Activated CD4-positive, alpha-beta T cell treated with anti-CD3 and anti-CD28 coated beads, Interleukin-2, amount 50 U/mL, for 4 hours (primary cell): Measurements from ENCODE around the gene MRPL43.
"Not testable (repeated sequence)": the region's sequence is repeated elsewhere in the genome, so short reads cannot be mapped to it uniquely, and the experiment has no call there.

Experiments
- DNase-seq, 2 experiments: peaks; one replicate each; pipeline ENCODE4 v3.0.0-alpha.2; 2020

MRPL43 gene

GRCh38 chr10:100980711-100981110 lies 6.6 kb downstream of the MRPL43 start:
- no peak for DNase-seq

GRCh38 chr10:100980311-100980710 lies 7.0 kb downstream of the MRPL43 start:
- no peak for DNase-seq

- DNase-seq: no peak
Measured at GRCh38 chr10:100979791-100980272, 7.5 kb downstream of the MRPL43 start.

- no peak for DNase-seq
Measured at GRCh38 chr10:100978901-100979195, 8.4 kb downstream of the MRPL43 start.

GRCh38 chr10:100978121-100978900 lies 9.0 kb downstream of the MRPL43 start:
- no peak for DNase-seq

- no peak for DNase-seq
Measured at GRCh38 chr10:100977436-100977835, 9.9 kb downstream of the MRPL43 start.

GRCh38 chr10:100976906-100977305 lies 10.4 kb downstream of the MRPL43 start:
- DNase-seq: no peak

- DNase-seq: not testable (repeated sequence)
Measured at GRCh38 chr10:100975397-100975796, 11.9 kb downstream of the MRPL43 start.

GRCh38 chr10:100972904-100973535 lies 14.3 kb downstream of the MRPL43 start:
- DNase-seq: no peak

GRCh38 chr10:100972115-100972903 lies 15.0 kb downstream of the MRPL43 start:
- DNase-seq: no peak

GRCh38 chr10:100970914-100971811 lies 16.1 kb downstream of the MRPL43 start:
- DNase-seq: no peak

GRCh38 chr10:100970076-100970913 lies 17.0 kb downstream of the MRPL43 start:
- DNase-seq: peak in 1 of 2 experiments; percentile 33

- peak; percentile 18 to 26 for DNase-seq
Measured at GRCh38 chr10:100969187-100970075, 17.9 kb downstream of the MRPL43 start, which contains the start of gene SEMA4G. Gene SEMA4G (plus strand): TSS chr10:100969504. CDS start chr10:100972913, 3,409 bp downstream.

GRCh38 chr10:100968863-100969186 lies 18.5 kb downstream of the MRPL43 start:
- DNase-seq: no peak

GRCh38 chr10:100968062-100968736 lies 19.1 kb downstream of the MRPL43 start:
- no peak for DNase-seq

GRCh38 chr10:100967332-100967731 lies 20.0 kb downstream of the MRPL43 start:
- no peak for DNase-seq

GRCh38 chr10:100966887-100967286 lies 20.4 kb downstream of the MRPL43 start:
- no peak for DNase-seq

- no peak for DNase-seq
Measured at GRCh38 chr10:100965820-100966219, 21.5 kb downstream of the MRPL43 start.

GRCh38 chr10:100963826-100964225 lies 23.5 kb downstream of the MRPL43 start:
- no peak for DNase-seq
